ENCODE measurements around the gene AGFG2. TPM values are rescaled to one million over a fixed set of nuclear protein-coding genes. Genes with fewer than 3 reads are reported as not detected.

Gene AGFG2
- total and polyA plus RNA-seq, 2 of the 4 experiments (the other 2 are of a cell fraction) = 3.0 to 10.0 TPM

DNA sequence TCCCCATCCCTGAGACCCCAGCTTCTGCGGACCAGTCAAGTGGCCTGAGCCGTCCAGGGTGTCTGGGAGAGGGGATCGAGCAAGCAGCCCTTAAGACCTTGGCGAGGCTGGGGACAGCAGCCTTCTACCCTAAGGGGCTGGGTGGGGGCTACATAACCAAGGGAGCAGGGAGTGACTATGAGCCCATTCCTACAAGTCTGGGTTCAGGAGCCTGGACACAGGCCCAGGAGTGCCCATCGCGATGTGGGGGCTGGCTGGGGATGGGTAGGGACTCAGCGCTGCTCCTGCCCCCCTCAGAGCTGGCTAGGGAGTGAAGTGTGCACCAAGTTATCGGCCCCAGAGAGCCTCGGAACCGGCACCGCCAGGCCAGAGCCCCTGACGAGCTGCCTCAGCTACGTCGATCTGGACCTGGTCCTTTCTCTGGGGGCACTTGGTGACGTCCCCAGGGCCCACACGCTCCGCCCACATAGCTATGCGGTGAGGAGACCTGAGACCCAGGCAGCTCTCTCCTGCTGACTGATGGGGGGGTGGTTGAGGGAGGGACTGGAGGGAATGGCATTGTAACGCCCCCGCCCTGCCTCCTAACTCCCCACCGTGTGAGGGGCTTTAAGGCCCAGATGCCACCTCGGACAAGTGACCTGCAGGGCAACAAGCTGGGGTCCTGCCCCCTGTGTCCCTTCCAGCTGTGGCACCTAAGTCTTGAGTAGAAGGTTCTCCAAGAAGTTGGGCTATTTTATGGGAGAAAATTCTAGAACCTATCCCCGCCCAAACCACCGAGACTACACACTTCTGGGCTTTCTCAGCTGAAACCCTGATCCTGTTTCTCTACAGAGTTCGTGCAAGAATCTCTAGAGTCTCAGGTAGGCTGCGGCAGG lies 32.2 kb downstream of the AGFG2 start (continued):
- TF ChIP-seq BHLHE40 (IDR thresholded peaks at IDR 0.05; ENCODE audit: low read depth, low read length) = no peak

DNA sequence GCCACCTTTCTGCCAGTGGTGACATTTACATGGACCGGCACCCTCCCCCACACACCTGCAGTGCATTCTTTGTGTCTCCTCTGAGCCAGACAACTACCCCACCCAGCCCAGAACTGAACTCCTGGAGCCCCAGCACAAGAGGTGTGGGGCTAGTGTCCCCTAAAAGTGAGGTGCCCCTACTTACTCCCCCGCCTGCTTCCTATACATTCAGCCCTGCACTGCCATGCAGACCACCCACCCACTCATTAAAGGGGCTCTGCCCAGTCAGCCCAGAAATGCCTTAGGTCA lies 32.8 kb downstream of the AGFG2 start:
- Histone ChIP-seq H4K5ac (ENCODE audit: low read depth, low read length) (no peak overlapping the region), H3K36me3 (ENCODE audit: control insufficient read depth, insufficient read depth, low read length) (peaks cover 25% of the 10 kb centered on the region), H3K4me2 (ENCODE audit: low read depth, low read length) (no peak overlapping the region), H3K18ac (ENCODE audit: low read depth, low read length) (no peak overlapping the region), H2BK20ac (ENCODE audit: low read depth, low read length) (no peak overlapping the region), H3K4me1 (ENCODE audit: control insufficient read depth, insufficient read depth, low read length) (peaks cover 2% of the 10 kb centered on the region; the same call in 1 of the 2 replicates), H2BK15ac (ENCODE audit: low read depth, low read length) (no peak overlapping the region), H3K27ac (ENCODE audit: insufficient read depth, low read length) (no peak overlapping the region), H3K56ac (ENCODE audit: extremely low read depth, insufficient read depth, low read length) (no peak overlapping the region), H3K79me1 (ENCODE audit: low read depth in 1 of 2, low read length in 2 of 2) (0 out of 4 replicates have a peak, but pooled peaks cover 0 to 3% of the 10 kb centered on the region in 2 experiments), H3K9me1 (ENCODE audit: insufficient read depth, low read length) (peaks cover 4% of the 10 kb centered on the region; the same call in 1 of the 2 replicates), H4K91ac (ENCODE audit: insufficient read depth, low read depth, low read length) (no peak overlapping the region), H3K9ac (ENCODE audit: low read depth, low read length) (no peak overlapping the region), H2AFZ (replicated peaks; ENCODE audit: low read length, poor library complexity) (no peak overlapping the region), H3K4ac (ENCODE audit: low read depth, low read length) (no peak overlapping the region), H3K9me3 (ENCODE audit: control insufficient read depth, insufficient read depth, low read length) (no peaks in the 10 kb centered on the region), H4K8ac (ENCODE audit: low read depth in 2 of 2, low read length in 2 of 2) (no peak overlapping the region), H3K4me3 (ENCODE audit: insufficient read depth, low read depth, low read length) (no peak overlapping the region), H2AK9ac (replicated peaks; ENCODE audit: low read depth, low read length, poor library complexity) (no peak overlapping the region), H2BK120ac (ENCODE audit: low read depth, low read length) (no peak overlapping the region), H3K14ac (replicated peaks; ENCODE audit: low read depth, low read length) (no peak overlapping the region), H2BK5ac (ENCODE audit: low read depth, low read length, poor library complexity, severe bottlenecking) (no peak overlapping the region), H3K27me3 (ENCODE audit: control insufficient read depth, insufficient read depth, low read length) (peaks cover 3% of the 10 kb centered on the region; the same call in 1 of the 2 replicates), H3K23ac (ENCODE audit: low read depth, low read length) (no peak overlapping the region), H4K20me1 (ENCODE audit: insufficient read depth, low read length) (no peaks in the 10 kb centered on the region), H2AK5ac (ENCODE audit: low read depth, low read length) (no peak overlapping the region)
- DNase-seq (no peak), ATAC-seq (ENCODE audit: low read depth) (no peak)
- dilution Hi-C loops (cut with HindIII; ENCODE audit: low sequenced_read_pairs, unreplicated experiment) = no loop called here
- no CpG with 5 or more reads among the region's 2 CpGs for WGBS, 2 experiments (ENCODE audit: extremely low coverage in 2 of 2, insufficient read length in 1 of 2)
- in situ Hi-C loops (cut with MboI; ENCODE audit: low sequenced_read_pairs) = no loop called here
- POLR2A ChIA-PET (ENCODE audit: unreplicated experiment) = no interaction called here
- intact Hi-C loops (cut with micrococcal nuclease) = no loop called here
- CTCF ChIA-PET = no interaction called here
- BruUV-seq (replicated peaks) = no TSS peak
- no peak for TF ChIP-seq ELK1 (IDR thresholded peaks at IDR 0.05; ENCODE audit: borderline replicate concordance, low read depth, low read length)
- TF ChIP-seq MAFK (IDR thresholded peaks at IDR 0.05; ENCODE audit: low read depth, low read length) = no peak
- TF ChIP-seq RCOR1 (IDR thresholded peaks at IDR 0.05; ENCODE audit: insufficient replicate concordance, low read length) = no peak
- TF ChIP-seq, protein P1, sequence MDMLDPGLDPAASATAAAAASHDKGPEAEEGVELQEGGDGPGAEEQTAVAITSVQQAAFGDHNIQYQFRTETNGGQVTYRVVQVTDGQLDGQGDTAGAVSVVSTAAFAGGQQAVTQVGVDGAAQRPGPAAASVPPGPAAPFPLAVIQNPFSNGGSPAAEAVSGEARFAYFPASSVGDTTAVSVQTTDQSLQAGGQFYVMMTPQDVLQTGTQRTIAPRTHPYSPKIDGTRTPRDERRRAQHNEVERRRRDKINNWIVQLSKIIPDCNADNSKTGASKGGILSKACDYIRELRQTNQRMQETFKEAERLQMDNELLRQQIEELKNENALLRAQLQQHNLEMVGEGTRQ (IDR thresholded peaks at IDR 0.05; ENCODE audit: low read depth, low read length) = no peak
- TF ChIP-seq MAZ (IDR thresholded peaks at IDR 0.05; ENCODE audit: borderline replicate concordance, low read depth, low read length) = no peak
- TF ChIP-seq NFE2L2 (IDR thresholded peaks at IDR 0.05; ENCODE audit: low read depth, low read length) = no peak
- no peak for TF ChIP-seq CHD1 (IDR thresholded peaks at IDR 0.05; ENCODE audit: low read depth, low read length)
- TF ChIP-seq SMC3 (IDR thresholded peaks at IDR 0.05; ENCODE audit: low read depth, low read length) = no peak
- no peak for TF ChIP-seq CTCF (conservative IDR thresholded peaks at IDR 0.05; ENCODE audit: low read depth, low read length)
- TF ChIP-seq BHLHE40 (IDR thresholded peaks at IDR 0.05; ENCODE audit: low read depth, low read length) = no peak
- TF ChIP-seq POLR2A (IDR thresholded peaks at IDR 0.05; ENCODE audit: low read depth, low read length) = no peak
- TF ChIP-seq MXI1 (IDR thresholded peaks at IDR 0.05; ENCODE audit: borderline replicate concordance, low read depth, low read length) = no peak
- no peak for TF ChIP-seq RAD21 (IDR thresholded peaks at IDR 0.05; ENCODE audit: low read length)
